ENCODE measurements around the gene HOOK1. TPM values are rescaled to one million over a fixed set of nuclear protein-coding genes. Genes with fewer than 3 reads are reported as not detected.

Gene HOOK1
- total and polyA plus RNA-seq, 7 donors: under 0.01 to 31.4 (median 7.5) TPM; not detected in 1

- 90 to 96% methylated on average over 2 of the region's 2 CpGs for WGBS, 2 donors
- intact Hi-C loops (cut with DNase I): no loop called here
- no peaks in the 10 kb centered on the region for H3K4me1 ChIP-seq
- no peak overlapping the region for H3K27ac ChIP-seq
- H3K27me3 ChIP-seq: no peaks in the 10 kb centered on the region
- peaks cover 0 to 8% (median 2%) of the 10 kb centered on the region in 4 donors for H3K9me3 ChIP-seq
- TF ChIP-seq CTCF (IDR thresholded peaks at IDR 0.05) (no peak), POLR2AphosphoS5 (IDR thresholded peaks at IDR 0.05) (no peak), EP300 (IDR thresholded peaks at IDR 0.05) (no peak), POLR2A (IDR thresholded peaks at IDR 0.05) (no peak)
- DNase-seq: no peak
- H3K36me3 ChIP-seq: no peaks in the 10 kb centered on the region
- no peak overlapping the region for H3K4me3 ChIP-seq
Observed at GRCh38 chr1:59877108-59877682, 62.4 kb downstream of the HOOK1 start.

- H3K4me1 ChIP-seq: no peaks in the 10 kb centered on the region
- no peak for DNase-seq
- intact Hi-C loops (cut with DNase I): no loop called here
- H3K4me3 ChIP-seq: no peak overlapping the region
- WGBS, 2 donors: 80 to 85% methylated on average over 3 of the region's 3 CpGs
- no peaks in the 10 kb centered on the region for H3K36me3 ChIP-seq
- peaks cover 0 to 8% (median 2%) of the 10 kb centered on the region in 4 donors for H3K9me3 ChIP-seq
- H3K27ac ChIP-seq: no peak overlapping the region
- TF ChIP-seq CTCF (IDR thresholded peaks at IDR 0.05) (no peak), POLR2A (IDR thresholded peaks at IDR 0.05) (no peak), EP300 (IDR thresholded peaks at IDR 0.05) (no peak), POLR2AphosphoS5 (IDR thresholded peaks at IDR 0.05) (no peak)
- no peaks in the 10 kb centered on the region for H3K27me3 ChIP-seq
Observed at GRCh38 chr1:59878370-59878769, 63.6 kb downstream of the HOOK1 start.

- Histone ChIP-seq H3K27ac (no peak overlapping the region), H3K27me3 (no peaks in the 10 kb centered on the region), H3K4me3 (no peak overlapping the region), H3K36me3 (no peaks in the 10 kb centered on the region), H3K4me1 (no peaks in the 10 kb centered on the region), H3K9me3 (peaks cover 0 to 8% (median 2%) of the 10 kb centered on the region in 4 donors)
- WGBS, 2 donors: 15 to 47% methylated on average over 5 of the region's 5 CpGs
- no peak for DNase-seq
- intact Hi-C loops (cut with DNase I): no loop called here
- TF ChIP-seq EP300 (IDR thresholded peaks at IDR 0.05) (no peak), CTCF (IDR thresholded peaks at IDR 0.05) (peak in 2 of 4 experiments; percentile 24 to 44)
Observed at GRCh38 chr1:59879574-59879973, 64.8 kb downstream of the HOOK1 start.

- Histone ChIP-seq H3K27me3 (no peaks in the 10 kb centered on the region), H3K4me3 (no peak overlapping the region), H3K27ac (no peak overlapping the region), H3K4me1 (no peaks in the 10 kb centered on the region), H3K9me3 (peaks cover 0 to 8% (median 2%) of the 10 kb centered on the region in 4 donors), H3K36me3 (no peaks in the 10 kb centered on the region)
- 37 to 50% methylated on average over 3 of the region's 3 CpGs for WGBS, 2 donors
- intact Hi-C loops (cut with DNase I): loop anchor here (5.0 kb wide), 1 partner anchor 67 kb away; no protein-coding TSS in a partner anchor
- DNase-seq: no peak
- TF ChIP-seq POLR2AphosphoS5 (IDR thresholded peaks at IDR 0.05): no peak
- no peak for TF ChIP-seq CTCF (IDR thresholded peaks at IDR 0.05)
- TF ChIP-seq EP300 (IDR thresholded peaks at IDR 0.05): no peak
- no peak for TF ChIP-seq POLR2A (IDR thresholded peaks at IDR 0.05)
Observed at GRCh38 chr1:59879996-59880505, 65.3 kb downstream of the HOOK1 start.
